ENCODE measurements around the gene SIRPD.
"Not testable (repeated sequence)": the region's sequence is repeated elsewhere in the genome, so short reads cannot be mapped to it uniquely, and the experiment has no call there.

Gene SIRPD

GRCh38 chr20:1576641-1577040 is 19.1 kb upstream of the SIRPD start:
- H3K9me3 ChIP-seq (replicated peaks in 1 of 11) = no peaks in the 10 kb centered on the region
- H3K4me3 ChIP-seq = no peak overlapping the region

GRCh38 chr20:1576003-1576402 is 18.5 kb upstream of the SIRPD start:
- H4K20me1 ChIP-seq; H3K4me3 ChIP-seq; H3K4me2 ChIP-seq; H3K27ac ChIP-seq; H3K9ac ChIP-seq; H3K9me3 ChIP-seq (replicated peaks in 1 of 11); H3K27me3 ChIP-seq; H3K4me1 ChIP-seq: not testable (repeated sequence)
- H3K36me3 ChIP-seq = peaks cover 0 to 48% (median 0%) of the 10 kb centered on the region in 11 experiments; a peak in 9 of 22 replicates

More at GRCh38 chr20:1576641-1577040, 19.1 kb upstream of the SIRPD start:
- H4K20me1 ChIP-seq = peaks cover 0 to 7% (median 0%) of the 10 kb centered on the region in 11 experiments; a peak in 1 of 22 replicates
- H3K27me3 ChIP-seq = no peaks in the 10 kb centered on the region
- no peaks in the 10 kb centered on the region for H3K4me1 ChIP-seq
- H3K9ac ChIP-seq = no peak overlapping the region
- no peak overlapping the region for H3K27ac ChIP-seq
- peaks cover 0 to 42% (median 0%) of the 10 kb centered on the region in 11 experiments; a peak in 9 of 22 replicates for H3K36me3 ChIP-seq
- TF ChIP-seq Cebpa-rat (IDR thresholded peaks at IDR 0.05) = no peak
- H3K4me2 ChIP-seq = no peak overlapping the region

GRCh38 chr20:1571583-1571982 is 14.1 kb upstream of the SIRPD start:
- not testable (repeated sequence) for H4K20me1 ChIP-seq; H3K4me2 ChIP-seq; H3K9ac ChIP-seq; H3K4me3 ChIP-seq; H3K9me3 ChIP-seq (replicated peaks in 1 of 11); H3K27me3 ChIP-seq; H3K27ac ChIP-seq
- H3K36me3 ChIP-seq = peaks cover 0 to 31% (median 0%) of the 10 kb centered on the region in 11 experiments; a peak in 8 of 22 replicates
- H3K4me1 ChIP-seq = peaks cover 0 to 33% (median 14%) of the 10 kb centered on the region in 10 experiments; a peak in 11 of 20 replicates

GRCh38 chr20:1569415-1569881 is 11.9 kb upstream of the SIRPD start:
- Histone ChIP-seq H3K4me2 (peak overlapping the region in 6 of 11 experiments; percentile 25 to 78 (median 52); a peak in 11 of 22 replicates), H3K27me3 (no peaks in the 10 kb centered on the region), H3K9ac (no peak overlapping the region), H3K4me1 (peaks cover 0 to 33% (median 14%) of the 10 kb centered on the region in 10 experiments; a peak in 11 of 20 replicates), H3K9me3 (replicated peaks in 1 of 11) (peaks cover 0 to 29% (median 1%) of the 10 kb centered on the region in 11 experiments; a peak in 10 of 22 replicates), H3K36me3 (peaks cover 0 to 46% (median 0%) of the 10 kb centered on the region in 11 experiments; a peak in 9 of 22 replicates), H3K27ac (no peak overlapping the region), H3K4me3 (no peak overlapping the region), H4K20me1 (no peaks in the 10 kb centered on the region)
- no peak for TF ChIP-seq Cebpa-rat (IDR thresholded peaks at IDR 0.05)

- Histone ChIP-seq H3K36me3 (peaks cover 0 to 59% (median 0%) of the 10 kb centered on the region in 11 experiments; a peak in 9 of 22 replicates), H3K4me3 (no peak overlapping the region), H4K20me1 (no peaks in the 10 kb centered on the region), H3K4me1 (peaks cover 0 to 37% (median 15%) of the 10 kb centered on the region in 10 experiments; a peak in 11 of 20 replicates), H3K27ac (peak overlapping the region in 4 of 11 experiments; percentile 23 to 54 (median 38); a peak in 7 of 22 replicates), H3K27me3 (no peaks in the 10 kb centered on the region), H3K9me3 (replicated peaks in 1 of 11) (peaks cover 0 to 42% (median 15%) of the 10 kb centered on the region in 11 experiments; a peak in 16 of 22 replicates), H3K9ac (peak overlapping the region in 1 of 11 experiments; percentile 21; a peak in 1 of 22 replicates), H3K4me2 (peak overlapping the region in 7 of 11 experiments; percentile 15 to 79 (median 72); a peak in 12 of 22 replicates)
- TF ChIP-seq Cebpa-rat (IDR thresholded peaks at IDR 0.05) = no peak
Observed at GRCh38 chr20:1568163-1568490, 10.6 kb upstream of the SIRPD start.

DNA sequence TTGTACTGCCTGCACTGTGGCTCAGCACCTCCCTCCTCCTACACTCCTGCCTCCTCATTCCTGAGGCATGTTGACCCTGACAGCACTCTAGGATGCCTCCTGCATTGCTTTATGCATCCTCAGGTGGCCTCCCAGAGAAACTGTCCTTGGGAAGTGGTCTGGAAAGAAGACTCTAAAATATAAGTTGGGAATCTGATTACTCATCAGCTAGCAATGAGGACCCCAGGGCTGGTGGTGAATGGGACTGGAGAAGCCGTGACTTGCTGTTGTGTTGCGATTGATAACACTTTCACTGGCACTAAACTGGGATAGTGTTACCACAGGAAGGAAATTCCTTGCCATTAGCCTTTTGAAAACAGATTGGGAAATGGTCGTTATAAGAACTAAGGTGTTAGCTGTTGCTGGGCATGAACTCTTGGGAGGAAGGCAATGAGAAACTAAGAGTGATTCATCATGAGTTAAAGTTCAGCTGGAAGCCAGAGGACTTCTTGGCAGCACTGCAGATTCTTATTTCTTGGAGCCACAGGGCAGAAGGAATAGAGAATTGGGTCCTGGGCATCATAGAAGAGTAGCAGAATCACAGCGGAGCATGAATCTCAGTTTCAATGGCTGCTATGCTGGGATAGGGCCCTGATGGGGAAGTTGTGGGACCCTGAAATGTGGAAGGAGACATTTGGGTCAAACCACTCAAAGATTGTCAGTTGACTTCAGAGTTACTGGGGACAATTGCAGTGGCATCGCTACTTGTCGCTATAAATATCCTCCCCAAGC is 10.1 kb upstream of the SIRPD start:
- H4K20me1 ChIP-seq = no peaks in the 10 kb centered on the region
- H3K4me3 ChIP-seq = no peak overlapping the region
- H3K27ac ChIP-seq = peak overlapping the region in 3 of 11 experiments; percentile 23 to 54 (median 53); a peak in 3 of 22 replicates
- H3K4me1 ChIP-seq = peaks cover 0 to 42% (median 17%) of the 10 kb centered on the region in 10 experiments; a peak in 11 of 20 replicates
- peaks cover 0 to 48% (median 20%) of the 10 kb centered on the region in 11 experiments; a peak in 16 of 22 replicates for H3K9me3 ChIP-seq (replicated peaks in 1 of 11)
- H3K36me3 ChIP-seq = peaks cover 0 to 60% (median 0%) of the 10 kb centered on the region in 11 experiments; a peak in 9 of 22 replicates
- no peaks in the 10 kb centered on the region for H3K27me3 ChIP-seq
- TF ChIP-seq Cebpa-rat (IDR thresholded peaks at IDR 0.05) = no peak
- H3K9ac ChIP-seq = no peak overlapping the region
- H3K4me2 ChIP-seq = peak overlapping the region in 7 of 11 experiments; percentile 15 to 79 (median 72); a peak in 12 of 22 replicates

DNA sequence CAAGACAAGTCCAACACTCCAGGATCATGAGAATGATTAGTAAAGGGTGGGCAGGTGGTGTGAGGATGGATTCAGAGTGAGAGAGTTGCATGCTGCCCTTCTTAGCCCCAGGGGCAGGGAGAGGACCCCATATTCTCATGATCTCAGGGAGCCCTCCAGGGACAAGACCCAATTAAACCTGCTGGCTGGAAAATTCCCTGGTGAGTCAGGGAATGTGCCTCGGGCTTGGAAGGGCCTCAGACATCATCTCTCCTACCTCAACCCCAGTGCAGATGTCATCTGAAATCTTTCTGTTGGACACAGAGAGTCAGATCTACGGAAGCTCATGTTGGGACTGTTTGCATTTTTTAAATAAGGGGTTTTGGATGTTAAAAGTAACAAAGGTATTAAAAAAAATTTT is 9.2 kb upstream of the SIRPD start:
- Histone ChIP-seq H3K27ac (no peak overlapping the region), H3K36me3 (peaks cover 0 to 59% (median 0%) of the 10 kb centered on the region in 11 experiments; a peak in 9 of 22 replicates), H4K20me1 (no peaks in the 10 kb centered on the region), H3K4me1 (peaks cover 0 to 51% (median 17%) of the 10 kb centered on the region in 10 experiments; a peak in 11 of 20 replicates), H3K9me3 (replicated peaks in 1 of 11) (peaks cover 0 to 57% (median 20%) of the 10 kb centered on the region in 11 experiments; a peak in 16 of 22 replicates), H3K27me3 (no peaks in the 10 kb centered on the region), H3K9ac (no peak overlapping the region), H3K4me2 (no peak overlapping the region), H3K4me3 (no peak overlapping the region)
- TF ChIP-seq Cebpa-rat (IDR thresholded peaks at IDR 0.05) = no peak

- Histone ChIP-seq H3K36me3 (peaks cover 0 to 53% (median 0%) of the 10 kb centered on the region in 11 experiments; a peak in 9 of 22 replicates), H4K20me1 (no peaks in the 10 kb centered on the region), H3K9ac (no peak overlapping the region), H3K27me3 (no peaks in the 10 kb centered on the region), H3K27ac (no peak overlapping the region), H3K9me3 (replicated peaks in 1 of 11) (peaks cover 0 to 64% (median 20%) of the 10 kb centered on the region in 11 experiments; a peak in 16 of 22 replicates), H3K4me3 (no peak overlapping the region), H3K4me1 (peaks cover 0 to 51% (median 17%) of the 10 kb centered on the region in 10 experiments; a peak in 11 of 20 replicates), H3K4me2 (no peak overlapping the region)
- no peak for TF ChIP-seq Cebpa-rat (IDR thresholded peaks at IDR 0.05)
Observed at GRCh38 chr20:1565461-1565860, 8.0 kb upstream of the SIRPD start.

DNA sequence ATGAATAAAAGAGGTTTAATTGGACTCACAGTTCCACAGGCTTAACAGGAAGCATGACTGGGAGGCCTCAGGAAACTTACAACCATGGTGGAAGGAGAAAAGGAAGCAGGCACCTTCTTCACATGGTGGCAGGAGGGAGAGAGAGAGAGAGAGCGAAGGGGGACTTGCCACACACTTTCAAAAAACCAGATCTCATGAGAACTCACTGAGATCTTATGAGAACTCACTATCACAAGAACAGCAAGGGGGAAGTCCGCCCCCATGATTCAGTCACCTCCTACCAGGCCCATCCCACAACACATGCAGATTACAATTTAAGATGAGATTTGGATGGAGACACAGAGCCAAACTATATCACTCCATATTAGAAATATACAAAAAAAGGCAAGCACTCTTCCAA is 6.1 kb upstream of the SIRPD start:
- H3K9ac ChIP-seq = no peak overlapping the region
- no peaks in the 10 kb centered on the region for H3K27me3 ChIP-seq
- TF ChIP-seq Cebpa-rat (IDR thresholded peaks at IDR 0.05) = no peak
- peaks cover 0 to 56% (median 20%) of the 10 kb centered on the region in 11 experiments; a peak in 16 of 22 replicates for H3K9me3 ChIP-seq (replicated peaks in 1 of 11)
- H3K27ac ChIP-seq = peak overlapping the region in 1 of 11 experiments; percentile 32; a peak in 2 of 22 replicates
- H3K36me3 ChIP-seq = peaks cover 0 to 53% (median 0%) of the 10 kb centered on the region in 11 experiments; a peak in 9 of 22 replicates
- H4K20me1 ChIP-seq = no peaks in the 10 kb centered on the region
- peak overlapping the region in 2 of 11 experiments; percentile 5 to 39; a peak in 2 of 22 replicates for H3K4me2 ChIP-seq
- peaks cover 0 to 34% (median 12%) of the 10 kb centered on the region in 10 experiments; a peak in 10 of 20 replicates for H3K4me1 ChIP-seq
- H3K4me3 ChIP-seq = no peak overlapping the region

Measured in BLaER1 treated with 17β-estradiol and CSF1 and Interleukin-3, amounts not matched to agents 10 nM and 100 nM (cell line).